Cardiac fibroblast (primary cell): ENCODE data around the gene NBL1.

Experiments
- DNase-seq, 2 donors: peaks; one replicate each; pipeline versions ENCODE4 v3.0.0 to v3.0.0-alpha.2; 2010; ENCODE audit warnings: low read depth in 2 of 2
- H3K4me3 ChIP-seq, 2 donors: replicated peaks in 1 of 2; 1 replicate in 1 of 2; 2 replicates in 1 of 2; pipeline ENCODE4 v1.5.1; 2011; ENCODE audit warnings: low read depth in 2 of 2, low read length in 2 of 2, mild to moderate bottlenecking in 2 of 2, moderate library complexity in 1 of 2
- TF ChIP-seq, protein P1 (sequence below): IDR thresholded peaks from one replicate; pipeline ENCODE4 v1.5.1; 2011; ENCODE audit warnings: low read depth, mild to moderate bottlenecking, low read length, inconsistent platforms

NBL1 gene

DNA sequence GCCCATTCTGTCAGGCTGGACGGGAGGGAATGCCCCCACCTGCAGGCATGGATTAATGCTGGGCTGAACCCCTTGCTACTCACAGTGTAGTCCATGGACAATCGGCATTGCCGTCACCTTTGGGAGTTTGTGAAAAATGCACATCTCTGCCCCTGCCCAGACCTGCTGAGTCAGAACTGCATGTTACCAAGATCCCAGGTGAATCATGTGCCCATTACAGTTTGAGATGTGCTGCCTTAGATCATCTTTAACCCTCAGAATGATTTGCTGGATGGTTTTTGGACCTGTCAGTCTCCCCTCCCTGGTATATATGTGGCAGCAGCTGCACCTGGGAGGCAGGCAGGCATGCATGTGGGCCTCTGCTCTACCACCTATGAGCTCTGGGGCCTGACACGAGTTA, 35.6 kb downstream of the NBL1 start:
- DNase-seq = no peak
- H3K4me3 ChIP-seq = no peak overlapping the region
- TF ChIP-seq, protein P1, sequence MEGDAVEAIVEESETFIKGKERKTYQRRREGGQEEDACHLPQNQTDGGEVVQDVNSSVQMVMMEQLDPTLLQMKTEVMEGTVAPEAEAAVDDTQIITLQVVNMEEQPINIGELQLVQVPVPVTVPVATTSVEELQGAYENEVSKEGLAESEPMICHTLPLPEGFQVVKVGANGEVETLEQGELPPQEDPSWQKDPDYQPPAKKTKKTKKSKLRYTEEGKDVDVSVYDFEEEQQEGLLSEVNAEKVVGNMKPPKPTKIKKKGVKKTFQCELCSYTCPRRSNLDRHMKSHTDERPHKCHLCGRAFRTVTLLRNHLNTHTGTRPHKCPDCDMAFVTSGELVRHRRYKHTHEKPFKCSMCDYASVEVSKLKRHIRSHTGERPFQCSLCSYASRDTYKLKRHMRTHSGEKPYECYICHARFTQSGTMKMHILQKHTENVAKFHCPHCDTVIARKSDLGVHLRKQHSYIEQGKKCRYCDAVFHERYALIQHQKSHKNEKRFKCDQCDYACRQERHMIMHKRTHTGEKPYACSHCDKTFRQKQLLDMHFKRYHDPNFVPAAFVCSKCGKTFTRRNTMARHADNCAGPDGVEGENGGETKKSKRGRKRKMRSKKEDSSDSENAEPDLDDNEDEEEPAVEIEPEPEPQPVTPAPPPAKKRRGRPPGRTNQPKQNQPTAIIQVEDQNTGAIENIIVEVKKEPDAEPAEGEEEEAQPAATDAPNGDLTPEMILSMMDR = no peak

DNA sequence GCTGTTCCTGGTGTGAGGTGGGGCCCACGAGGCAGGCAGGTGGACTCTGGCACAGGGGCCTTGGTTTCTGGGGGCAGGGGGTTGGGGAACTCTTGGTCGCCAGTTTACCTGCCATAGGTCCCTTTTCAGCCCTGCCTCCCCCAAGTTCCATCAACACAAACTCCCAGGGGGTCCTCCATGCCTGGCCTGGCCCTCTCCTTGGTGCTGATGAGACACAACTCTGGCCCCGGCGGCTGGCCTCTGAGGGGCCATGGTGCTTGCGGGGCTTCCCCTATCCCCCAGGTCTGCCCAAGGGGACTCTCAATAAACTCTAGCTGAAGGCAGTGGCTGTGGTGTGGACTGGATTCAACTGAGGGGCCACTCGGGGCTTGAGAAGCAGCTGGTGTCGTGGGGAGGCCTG, 36.5 kb downstream of the NBL1 start:
- no peak overlapping the region for H3K4me3 ChIP-seq
- TF ChIP-seq, protein P1 = no peak
- DNase-seq = no peak

DNA sequence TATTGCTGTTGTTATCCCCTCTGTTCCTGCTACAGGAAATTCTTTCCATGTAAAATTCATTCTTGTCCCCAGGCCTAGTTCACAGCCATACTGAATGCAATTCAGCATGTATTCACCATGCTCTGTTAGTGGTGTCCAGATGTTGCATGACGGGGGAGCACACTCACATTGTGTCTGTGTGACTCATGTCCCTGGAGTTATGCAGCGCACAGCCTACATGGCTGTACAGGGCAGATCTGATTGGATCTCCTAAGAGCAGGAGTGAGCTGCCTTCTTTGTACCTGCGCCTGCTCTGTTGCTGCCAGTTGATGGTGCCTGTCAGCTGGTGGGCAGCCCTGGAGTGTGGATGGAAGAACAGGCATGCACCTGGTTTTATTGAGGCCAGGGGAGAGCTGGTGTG, 38.1 kb downstream of the NBL1 start:
- no peak overlapping the region for H3K4me3 ChIP-seq
- TF ChIP-seq, protein P1 = no peak
- peak; percentile 74 to 94 for DNase-seq

DNA sequence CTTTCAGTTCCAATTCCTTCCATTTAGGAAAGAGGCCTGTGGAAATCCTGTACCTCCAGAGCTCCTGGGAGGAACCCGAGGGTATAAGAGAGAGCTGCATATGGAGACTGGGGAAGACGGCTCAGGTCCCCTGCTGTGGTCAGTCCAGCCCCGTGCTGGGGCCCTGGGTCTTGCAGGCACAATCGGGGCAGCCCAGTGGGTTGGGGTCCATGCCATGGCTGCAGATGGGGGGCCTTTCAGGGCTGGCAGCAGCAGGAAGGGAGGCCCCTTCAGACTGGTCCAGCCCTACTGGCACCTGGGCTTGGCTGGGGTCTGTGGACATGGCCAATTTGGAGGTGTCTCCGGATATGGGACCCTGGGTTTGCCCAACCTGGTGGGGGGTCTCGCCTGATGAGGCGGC, 38.8 kb downstream of the NBL1 start:
- TF ChIP-seq, protein P1 = no peak
- H3K4me3 ChIP-seq = no peak overlapping the region
- DNase-seq = no peak

DNA sequence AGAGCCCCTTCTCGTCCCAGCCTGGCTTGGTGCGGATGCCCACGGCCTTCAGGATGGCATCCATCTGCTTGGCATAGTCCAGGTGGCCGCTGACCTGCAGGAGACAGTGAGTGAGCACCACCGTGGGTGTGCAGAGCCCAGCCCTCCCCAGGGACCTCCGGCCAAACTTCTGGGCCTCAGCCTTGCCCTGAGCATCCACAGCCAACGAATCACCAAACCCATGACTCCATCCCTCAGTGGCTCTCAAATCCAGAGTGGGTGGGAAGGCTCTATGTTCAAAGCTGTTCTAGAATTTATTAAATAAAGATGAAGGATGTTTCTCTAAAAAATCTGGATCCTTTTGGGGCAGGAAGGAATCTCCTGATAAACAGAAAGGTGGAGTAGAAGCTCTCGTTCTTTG, 39.2 kb downstream of the NBL1 start:
- TF ChIP-seq, protein P1 = no peak
- H3K4me3 ChIP-seq = no peak overlapping the region
- DNase-seq = peak in 1 of 2 donors; percentile 15

DNA sequence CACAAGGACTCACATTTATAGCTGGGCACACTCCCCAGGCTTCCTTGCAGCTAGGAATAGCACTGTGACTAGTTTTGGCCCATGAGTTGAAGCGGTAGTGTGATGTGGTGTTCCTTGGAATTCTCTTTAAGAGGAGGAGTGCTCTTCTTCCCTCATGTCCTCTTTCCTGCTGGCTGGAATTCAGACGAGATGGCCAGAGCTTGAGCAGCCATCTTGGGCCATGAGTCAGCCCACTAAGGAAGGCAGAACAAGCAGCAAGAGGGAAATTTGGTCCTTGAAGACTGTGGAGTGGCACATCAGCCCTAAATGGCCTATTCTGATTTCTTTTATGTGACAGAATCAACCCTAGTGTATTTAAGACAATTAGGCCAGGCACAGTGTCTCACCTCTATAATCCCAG, 40.6 kb downstream of the NBL1 start:
- no peak for DNase-seq
- TF ChIP-seq, protein P1 = no peak
- no peak overlapping the region for H3K4me3 ChIP-seq

DNA sequence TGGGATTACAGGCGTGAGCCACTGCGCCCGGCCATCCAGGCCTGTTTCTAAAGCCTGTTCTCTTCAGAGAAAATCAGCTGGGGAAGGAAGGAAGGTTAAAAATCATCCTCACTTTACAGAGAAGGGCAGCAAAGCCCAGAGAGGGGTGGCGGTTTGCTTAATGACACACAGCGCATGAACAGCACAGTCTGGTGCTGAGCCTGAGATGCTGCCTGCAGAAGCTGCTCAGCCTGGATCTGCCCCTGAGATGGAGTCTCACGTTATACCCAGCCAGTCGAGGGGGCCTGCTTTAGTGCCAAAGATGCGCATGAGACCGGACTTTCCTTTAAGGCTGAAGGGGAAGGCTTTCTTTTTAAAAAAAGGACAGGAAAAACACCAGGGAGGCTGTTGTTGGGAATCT, 41.9 kb downstream of the NBL1 start:
- H3K4me3 ChIP-seq = no peak overlapping the region
- DNase-seq = no peak

More for the DNA sequence above, 41.9 kb downstream of the NBL1 start:
- TF ChIP-seq, protein P1 = no peak
